Omental fat pad (tissue), 4 donors: ENCODE measurements around the gene NUDT1. TPM values are rescaled to one million over a fixed set of nuclear protein-coding genes. Genes with fewer than 3 reads are reported as not detected.

ENCODE experiments used
- ATAC-seq: fragments of 150-250 bp; one replicate; pipeline ENCODE4 v1.9.1; 2016; ENCODE audit warnings: mild to moderate bottlenecking, moderate library complexity; ENCODE audit not compliant: low FRiP score
- DNase-seq: peaks from one replicate; pipeline ENCODE4 v3.0.0-alpha.2; 2019; ENCODE audit warnings: low spot score
- CTCF ChIP-seq, 3 donors: fragments of 450-650 bp; IDR thresholded peaks; one replicate each; pipeline ENCODE4 v1.5.1; 2016 to 2017; ENCODE audit warnings: antibody characterized with exemption in 3 of 3, mild to moderate bottlenecking in 3 of 3, moderate library complexity in 2 of 3
- total RNA-seq, 4 donors: library from RNA; depleted of rRNA; stranded (reverse); fragments of >200 nt; gene quantifications; one replicate each; pipeline ENCODE4 v1.1.0, GENCODE V29; 2016

NUDT1 gene
- total RNA-seq, 4 donors from 2014 or later = 15.3 to 24.0 (median 16.8) TPM

- ATAC-seq (no peak), DNase-seq (no peak)
- TF ChIP-seq CTCF (IDR thresholded peaks at IDR 0.05) = no peak
Observed at GRCh38 chr7:2276107-2276506, 34.1 kb downstream of the NUDT1 start.

- DNase-seq = no peak
Observed at GRCh38 chr7:2278026-2278425, 36.0 kb downstream of the NUDT1 start.

GRCh38 chr7:2279896-2280295, 37.9 kb downstream of the NUDT1 start:
- ATAC-seq (no peak), DNase-seq (no peak)
- TF ChIP-seq CTCF (IDR thresholded peaks at IDR 0.05) = no peak

More at GRCh38 chr7:2278026-2278425, 36.0 kb downstream of the NUDT1 start:
- no peak for ATAC-seq
- TF ChIP-seq CTCF (IDR thresholded peaks at IDR 0.05) = no peak

GRCh38 chr7:2280424-2280823, 38.4 kb downstream of the NUDT1 start:
- no peak for DNase-seq
- no peak for ATAC-seq
- TF ChIP-seq CTCF (IDR thresholded peaks at IDR 0.05) = no peak

GRCh38 chr7:2281541-2281940, 39.5 kb downstream of the NUDT1 start:
- ATAC-seq (no peak), DNase-seq (no peak)
- no peak for TF ChIP-seq CTCF (IDR thresholded peaks at IDR 0.05)

GRCh38 chr7:2282185-2282751, 40.2 kb downstream of the NUDT1 start:
- no peak for ATAC-seq
- no peak for TF ChIP-seq CTCF (IDR thresholded peaks at IDR 0.05)
- DNase-seq = no peak

- ATAC-seq (no peak), DNase-seq (no peak)
- no peak for TF ChIP-seq CTCF (IDR thresholded peaks at IDR 0.05)
Observed at GRCh38 chr7:2283074-2283473, 41.0 kb downstream of the NUDT1 start.
